ENCODE measurements around the gene CNTN4. TPM values are rescaled to one million over a fixed set of nuclear protein-coding genes. Genes with fewer than 3 reads are reported as not detected.

Gene CNTN4
- polyA plus RNA-seq, 1 experiment, result not detected

DNA sequence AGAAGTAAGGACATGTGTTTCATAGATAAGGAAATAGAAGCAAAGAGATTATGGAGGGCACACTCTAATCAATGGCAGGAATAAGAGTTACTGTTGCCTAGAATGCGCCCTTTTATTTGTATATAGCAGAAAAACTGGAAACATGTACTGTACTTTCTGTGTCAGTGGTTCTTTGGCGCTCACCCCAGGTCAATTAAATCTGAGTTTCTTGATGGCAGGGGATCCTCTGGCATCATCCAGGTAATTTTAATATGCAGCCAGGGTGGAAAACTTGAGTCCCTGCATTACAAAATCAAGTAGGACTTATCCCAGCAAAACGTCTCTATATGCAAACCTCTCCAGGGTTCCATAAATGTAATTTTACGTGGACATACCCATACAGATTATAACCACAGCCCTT lies 727.4 kb downstream of the CNTN4 start:
- H3K4me3 ChIP-seq (ENCODE audit: low read depth, low read length), result no peak overlapping the region
- POLR2A ChIA-PET, result no interaction called here
- CTCF ChIA-PET, result no interaction called here
- TF ChIP-seq, protein P1, sequence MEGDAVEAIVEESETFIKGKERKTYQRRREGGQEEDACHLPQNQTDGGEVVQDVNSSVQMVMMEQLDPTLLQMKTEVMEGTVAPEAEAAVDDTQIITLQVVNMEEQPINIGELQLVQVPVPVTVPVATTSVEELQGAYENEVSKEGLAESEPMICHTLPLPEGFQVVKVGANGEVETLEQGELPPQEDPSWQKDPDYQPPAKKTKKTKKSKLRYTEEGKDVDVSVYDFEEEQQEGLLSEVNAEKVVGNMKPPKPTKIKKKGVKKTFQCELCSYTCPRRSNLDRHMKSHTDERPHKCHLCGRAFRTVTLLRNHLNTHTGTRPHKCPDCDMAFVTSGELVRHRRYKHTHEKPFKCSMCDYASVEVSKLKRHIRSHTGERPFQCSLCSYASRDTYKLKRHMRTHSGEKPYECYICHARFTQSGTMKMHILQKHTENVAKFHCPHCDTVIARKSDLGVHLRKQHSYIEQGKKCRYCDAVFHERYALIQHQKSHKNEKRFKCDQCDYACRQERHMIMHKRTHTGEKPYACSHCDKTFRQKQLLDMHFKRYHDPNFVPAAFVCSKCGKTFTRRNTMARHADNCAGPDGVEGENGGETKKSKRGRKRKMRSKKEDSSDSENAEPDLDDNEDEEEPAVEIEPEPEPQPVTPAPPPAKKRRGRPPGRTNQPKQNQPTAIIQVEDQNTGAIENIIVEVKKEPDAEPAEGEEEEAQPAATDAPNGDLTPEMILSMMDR (IDR thresholded peaks at IDR 0.05; ENCODE audit: insufficient read depth, low read depth, low read length), result no peak
- no peaks in the 10 kb centered on the region for H3K27me3 ChIP-seq (ENCODE audit: control insufficient read depth, insufficient read depth, low read length)
- DNase-seq (ENCODE audit: low read depth), result no peak
- no peaks in the 10 kb centered on the region for H3K36me3 ChIP-seq (ENCODE audit: control insufficient read depth, insufficient read depth, low read length)

GRCh38 chr3:2826453-2826852 lies 727.8 kb downstream of the CNTN4 start:
- POLR2A ChIA-PET, result no interaction called here
- Histone ChIP-seq H3K27me3 (ENCODE audit: control insufficient read depth, insufficient read depth, low read length) (no peaks in the 10 kb centered on the region), H3K4me3 (ENCODE audit: low read depth, low read length) (no peak overlapping the region), H3K36me3 (ENCODE audit: control insufficient read depth, insufficient read depth, low read length) (no peaks in the 10 kb centered on the region)
- CTCF ChIA-PET, result no interaction called here
- TF ChIP-seq, protein P1 (IDR thresholded peaks at IDR 0.05; ENCODE audit: insufficient read depth, low read depth, low read length), result no peak
- DNase-seq (ENCODE audit: low read depth), result no peak

- CTCF ChIA-PET, result no interaction called here
- TF ChIP-seq, protein P1 (IDR thresholded peaks at IDR 0.05; ENCODE audit: insufficient read depth, low read depth, low read length), result no peak
- DNase-seq (ENCODE audit: low read depth), result no peak
- no peaks in the 10 kb centered on the region for H3K27me3 ChIP-seq (ENCODE audit: control insufficient read depth, insufficient read depth, low read length)
- no peak overlapping the region for H3K4me3 ChIP-seq (ENCODE audit: low read depth, low read length)
- POLR2A ChIA-PET, result no interaction called here
- H3K36me3 ChIP-seq (ENCODE audit: control insufficient read depth, insufficient read depth, low read length), result no peaks in the 10 kb centered on the region
Measured at GRCh38 chr3:2837239-2837638, 738.6 kb downstream of the CNTN4 start.

GRCh38 chr3:2837910-2838309 lies 739.2 kb downstream of the CNTN4 start:
- TF ChIP-seq, protein P1 (IDR thresholded peaks at IDR 0.05; ENCODE audit: insufficient read depth, low read depth, low read length), result no peak
- DNase-seq (ENCODE audit: low read depth), result no peak
- ChIA-PET CTCF (no interaction called here), POLR2A (interaction anchor here (0.5 kb wide), 1 partner anchor 69 kb away, joined by 3 read pairs; no protein-coding TSS in a partner anchor)
- Histone ChIP-seq H3K36me3 (ENCODE audit: control insufficient read depth, insufficient read depth, low read length) (no peaks in the 10 kb centered on the region), H3K4me3 (ENCODE audit: low read depth, low read length) (no peak overlapping the region), H3K27me3 (ENCODE audit: control insufficient read depth, insufficient read depth, low read length) (no peaks in the 10 kb centered on the region)

DNA sequence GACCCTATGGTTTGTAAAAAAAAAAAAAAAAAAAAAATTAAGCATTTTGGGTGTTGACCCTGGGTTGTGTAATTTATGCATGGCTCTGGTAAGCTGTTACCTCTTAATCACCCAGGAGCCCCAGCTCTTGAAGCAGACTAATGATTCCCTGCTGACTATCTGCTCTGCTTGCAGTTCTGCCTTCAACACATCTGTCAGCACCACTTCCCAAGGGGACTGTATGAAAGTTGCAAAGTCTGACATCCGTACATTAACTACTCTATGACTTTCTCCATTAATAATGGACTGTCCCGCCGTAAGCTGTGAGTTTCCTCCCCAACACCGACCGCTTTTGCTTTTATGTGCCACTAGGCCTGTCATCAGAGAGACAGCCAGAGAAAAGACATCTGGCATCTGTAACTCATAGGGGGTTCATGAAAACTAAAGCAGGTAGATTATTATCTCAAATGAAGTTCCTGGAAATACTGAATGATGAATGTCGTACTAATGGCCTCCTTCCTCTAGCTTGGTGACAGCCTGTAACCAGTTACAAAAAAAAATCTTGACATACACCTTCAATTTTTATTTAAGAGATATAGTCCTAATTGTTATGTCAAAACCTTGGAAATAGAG lies 740.0 kb downstream of the CNTN4 start:
- TF ChIP-seq, protein P1 (IDR thresholded peaks at IDR 0.05; ENCODE audit: insufficient read depth, low read depth, low read length), result no peak
- no peak for DNase-seq (ENCODE audit: low read depth)
- CTCF ChIA-PET, result no interaction called here
- no peak overlapping the region for H3K4me3 ChIP-seq (ENCODE audit: low read depth, low read length)
- H3K27me3 ChIP-seq (ENCODE audit: control insufficient read depth, insufficient read depth, low read length), result no peaks in the 10 kb centered on the region
- POLR2A ChIA-PET, result interaction anchor here (0.5 kb wide), 1 partner anchor 68 kb away, joined by 3 read pairs; no protein-coding TSS in a partner anchor
- H3K36me3 ChIP-seq (ENCODE audit: control insufficient read depth, insufficient read depth, low read length), result no peaks in the 10 kb centered on the region

All from BJ (cell line).